MM.1S (cell line): Measurements from ENCODE around the gene JAG2.

Experiments used
- CTCF ChIP-seq: fragments of 300-600 bp; sonication (generic); IDR thresholded peaks from 2 replicates; pipeline ENCODE4 v1.5.1; 2016; ENCODE audit warnings: antibody characterized with exemption, low read length, mixed read lengths
- EZH2 ChIP-seq: fragments of 300-600 bp; sonication (generic); optimal IDR thresholded peaks from 2 replicates; pipeline ENCODE3; 2017; ENCODE audit warnings: low read depth, mild to moderate bottlenecking, antibody characterized with exemption, low read length, mixed read lengths

- no peak for TF ChIP-seq CTCF
- no peak for TF ChIP-seq EZH2
Observed at GRCh38 chr14:105157872-105158271, 10.7 kb downstream of the JAG2 start.
